Measurements from ENCODE around the gene CTU2.
A peak's percentile ranks its signal among the peaks of the same experiment; 100 is the strongest.

Gene CTU2

GRCh38 chr16:88730632-88731607 lies 24.6 kb downstream of the CTU2 start:
- DNase-seq (ENCODE audit: low read depth) = no peak

- no peak for DNase-seq (ENCODE audit: low read depth)
Measured at GRCh38 chr16:88731699-88732098, 25.4 kb downstream of the CTU2 start.

GRCh38 chr16:88732172-88732960 lies 26.1 kb downstream of the CTU2 start:
- no peak for DNase-seq (ENCODE audit: low read depth)

GRCh38 chr16:88732961-88733294 lies 26.6 kb downstream of the CTU2 start:
- DNase-seq (ENCODE audit: low read depth) = no peak

- no peak for DNase-seq (ENCODE audit: low read depth)
Measured at GRCh38 chr16:88733630-88734360, 27.5 kb downstream of the CTU2 start.

- DNase-seq (ENCODE audit: low read depth) = no peak
Measured at GRCh38 chr16:88734361-88734728, 28.0 kb downstream of the CTU2 start.

GRCh38 chr16:88735121-88735520 lies 28.8 kb downstream of the CTU2 start:
- DNase-seq (ENCODE audit: low read depth) = no peak

- DNase-seq (ENCODE audit: low read depth) = no peak
Measured at GRCh38 chr16:88735616-88736015, 29.3 kb downstream of the CTU2 start.

GRCh38 chr16:88736088-88736487 lies 29.8 kb downstream of the CTU2 start:
- DNase-seq (ENCODE audit: low read depth) = no peak

- no peak for DNase-seq (ENCODE audit: low read depth)
Measured at GRCh38 chr16:88736496-88736895, 30.2 kb downstream of the CTU2 start.

- peak; percentile 72 for DNase-seq (ENCODE audit: low read depth)
Measured at GRCh38 chr16:88737298-88738150, 31.2 kb downstream of the CTU2 start.

- DNase-seq (ENCODE audit: low read depth) = no peak
Measured at GRCh38 chr16:88738151-88739084, 32.1 kb downstream of the CTU2 start.

- no peak for DNase-seq (ENCODE audit: low read depth)
Measured at GRCh38 chr16:88739139-88739976, 33.1 kb downstream of the CTU2 start.

- DNase-seq (ENCODE audit: low read depth) = no peak
Measured at GRCh38 chr16:88739977-88740726, 33.8 kb downstream of the CTU2 start.

GRCh38 chr16:88740727-88741055 lies 34.4 kb downstream of the CTU2 start:
- DNase-seq (ENCODE audit: low read depth) = no peak

- DNase-seq (ENCODE audit: low read depth) = no peak
Measured at GRCh38 chr16:88741368-88741767, 35.1 kb downstream of the CTU2 start.

- DNase-seq (ENCODE audit: low read depth) = no peak
Measured at GRCh38 chr16:88742896-88743605, 36.7 kb downstream of the CTU2 start.

Measured in activated T-helper 1 cell treated with Interleukin-2 at 50 U/mL for 16 hours (primary cell).